ACC112 (cell line): Measurements from ENCODE around the gene ZNF512B.
"Not testable (repeated sequence)": the region's sequence is repeated elsewhere in the genome, so short reads cannot be mapped to it uniquely, and the experiment has no call there.

Experiments
- H2AFZ ChIP-seq: fragments of 200-600 bp; sonication (generic); one replicate; pipeline ENCODE4 v1.6.0; 2017; ENCODE audit warnings: antibody characterized with exemption, low read length; ENCODE audit not compliant: unreplicated experiment
- H3K27ac ChIP-seq: fragments of 200-600 bp; sonication (generic); 2 replicates; pipeline ENCODE4 v1.5.1; 2014; ENCODE audit warnings: low read depth, mild to moderate bottlenecking, antibody characterized with exemption, low read length, moderate library complexity
- H3K27me3 ChIP-seq: fragments of 200-600 bp; sonication (generic); 2 replicates; pipeline ENCODE4 v1.6.1; 2014; ENCODE audit warnings: mild to moderate bottlenecking, antibody characterized with exemption, low read length, moderate library complexity, mixed read lengths; ENCODE audit not compliant: insufficient read depth
- H3K36me3 ChIP-seq: fragments of 200-600 bp; sonication (generic); 2 replicates; pipeline ENCODE4 v1.6.1; 2016; ENCODE audit warnings: mild to moderate bottlenecking, antibody characterized with exemption, low read length, moderate library complexity, mixed read lengths; ENCODE audit not compliant: insufficient read depth
- H3K4me1 ChIP-seq: fragments of 200-600 bp; sonication (generic); one replicate; pipeline ENCODE4 v1.6.1; 2016; ENCODE audit warnings: low read length, mixed read lengths; ENCODE audit not compliant: insufficient read depth, unreplicated experiment, control insufficient read depth
- H3K4me3 ChIP-seq: fragments of 200-600 bp; sonication (generic); 2 replicates; pipeline ENCODE4 v1.5.1; 2014; ENCODE audit warnings: mild to moderate bottlenecking, low read depth, low read length
- H3K79me2 ChIP-seq: fragments of 200-600 bp; sonication (generic); one replicate; pipeline ENCODE4 v1.6.0; 2016; ENCODE audit warnings: low read length; ENCODE audit not compliant: control insufficient read depth, unreplicated experiment, insufficient read depth

The ZNF512B gene

DNA sequence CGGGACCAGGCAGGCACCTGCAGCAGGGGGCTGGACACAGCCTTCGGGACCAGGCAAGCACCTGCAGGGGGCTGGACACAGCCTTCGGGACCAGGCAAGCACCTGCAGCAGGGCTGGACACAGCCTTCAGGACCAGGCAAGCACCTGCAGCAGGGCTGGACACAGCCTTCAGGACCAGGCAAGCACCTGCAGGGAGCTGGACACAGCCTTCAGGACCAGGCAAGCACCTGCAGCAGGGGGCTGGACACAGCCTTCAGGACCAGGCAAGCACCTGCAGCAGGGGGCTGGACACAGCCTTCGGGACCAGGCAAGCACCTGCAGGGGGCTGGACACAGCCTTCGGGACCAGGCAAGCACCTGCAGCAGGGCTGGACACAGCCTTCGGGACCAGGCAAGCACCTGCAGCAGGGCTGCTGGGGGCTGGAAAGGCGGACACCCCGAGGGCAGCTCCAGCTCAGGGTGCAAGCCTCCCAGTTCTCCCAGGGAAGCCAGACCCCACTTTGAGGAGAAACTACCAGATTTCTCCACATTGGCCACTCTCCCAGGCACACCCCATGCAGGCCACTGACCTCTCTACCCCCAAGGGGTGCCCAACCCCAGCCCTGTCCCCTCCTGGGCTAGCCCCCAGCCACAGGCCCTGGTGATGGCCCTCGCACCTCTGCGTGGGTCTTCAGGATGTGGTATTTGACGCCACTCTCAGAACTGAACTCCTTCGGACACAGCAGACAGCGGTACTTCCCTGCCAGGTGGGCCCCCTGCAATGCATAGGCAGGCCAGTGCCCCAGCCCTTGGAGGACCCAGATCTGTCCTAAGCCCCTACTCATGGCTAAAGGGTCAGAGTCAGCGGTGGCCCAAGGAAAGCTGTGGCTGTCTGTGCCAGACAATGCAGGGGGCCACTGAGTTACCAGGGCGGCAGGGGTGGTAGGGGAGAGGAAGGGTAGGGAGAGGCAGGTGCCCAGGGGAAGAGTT is 8.8 kb downstream of the ZNF512B start:
- H3K4me3 ChIP-seq, H3K36me3 ChIP-seq, H2AFZ ChIP-seq, H3K79me2 ChIP-seq, H3K27me3 ChIP-seq, H3K27ac ChIP-seq: not testable (repeated sequence)
- peaks cover 11% of the 10 kb centered on the region for H3K4me1 ChIP-seq

DNA sequence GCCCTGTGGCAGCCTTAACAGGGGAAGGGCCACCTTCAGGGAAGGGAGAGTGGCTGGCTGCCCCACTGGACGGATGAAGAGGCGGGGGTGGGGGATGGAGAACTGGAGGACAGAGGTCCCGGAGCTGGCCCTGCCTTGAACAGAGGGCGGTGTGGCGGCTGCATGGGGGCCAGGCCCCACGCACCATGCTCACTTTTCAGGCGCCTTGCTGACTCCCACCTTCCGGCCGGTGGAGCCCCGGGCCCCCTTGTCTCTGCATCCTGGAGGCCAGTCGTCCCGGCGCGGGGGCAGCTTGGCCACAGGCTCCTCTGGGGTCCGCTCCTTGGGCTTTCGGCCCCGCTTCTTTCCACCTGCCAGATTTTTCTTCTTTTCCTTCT is 10.0 kb downstream of the ZNF512B start:
- 0 out of 2 replicates have a peak, but pooled peaks cover 3% of the 10 kb centered on the region for H3K36me3 ChIP-seq
- H3K27me3 ChIP-seq: no peaks in the 10 kb centered on the region
- no peak overlapping the region for H3K27ac ChIP-seq
- no peak overlapping the region for H2AFZ ChIP-seq
- peaks cover 13% of the 10 kb centered on the region for H3K4me1 ChIP-seq
- peaks cover 13% of the 10 kb centered on the region for H3K79me2 ChIP-seq
- H3K4me3 ChIP-seq: no peak overlapping the region

DNA sequence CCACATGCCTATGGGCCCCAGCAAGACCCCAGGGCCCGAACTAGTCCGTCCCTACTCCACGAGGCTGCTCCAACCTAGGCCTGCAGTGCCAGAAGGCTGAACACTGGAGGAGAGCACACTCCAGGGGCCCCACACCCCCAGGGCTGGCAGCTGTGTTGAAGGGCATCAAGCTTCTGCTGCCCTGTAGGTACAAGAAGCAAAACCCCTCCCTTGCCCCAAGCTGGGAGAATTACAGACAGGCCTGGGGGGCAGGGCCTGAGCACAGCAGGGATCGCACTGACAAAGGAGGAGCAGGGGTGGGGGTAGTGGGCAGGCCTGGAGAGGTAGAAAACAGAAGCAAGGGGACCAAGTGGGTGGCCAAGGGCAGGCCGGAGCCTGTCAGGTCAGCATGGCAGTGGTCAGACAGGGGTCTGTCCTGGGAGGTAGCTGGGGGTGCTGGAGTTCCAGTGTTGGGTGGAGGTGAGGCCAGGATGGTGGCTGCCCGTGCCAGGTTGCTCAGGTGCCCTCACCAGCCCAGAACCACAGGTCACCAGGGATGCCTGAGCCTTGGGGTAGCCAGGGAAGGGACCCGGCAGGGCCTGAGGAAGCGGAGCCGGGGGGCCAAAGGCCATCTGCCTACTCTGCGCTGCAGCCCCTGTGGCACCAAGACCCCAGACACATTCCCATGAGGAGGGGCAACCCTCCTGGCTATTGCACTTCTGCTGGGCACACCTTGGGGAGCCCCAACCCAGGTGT is 10.6 kb downstream of the ZNF512B start:
- Histone ChIP-seq H3K4me1 (peaks cover 18% of the 10 kb centered on the region), H3K27ac (no peak overlapping the region), H3K79me2 (peaks cover 19% of the 10 kb centered on the region), H3K36me3 (0 out of 2 replicates have a peak, but pooled peaks cover 3% of the 10 kb centered on the region), H3K27me3 (no peaks in the 10 kb centered on the region), H2AFZ (no peak overlapping the region), H3K4me3 (no peak overlapping the region)

DNA sequence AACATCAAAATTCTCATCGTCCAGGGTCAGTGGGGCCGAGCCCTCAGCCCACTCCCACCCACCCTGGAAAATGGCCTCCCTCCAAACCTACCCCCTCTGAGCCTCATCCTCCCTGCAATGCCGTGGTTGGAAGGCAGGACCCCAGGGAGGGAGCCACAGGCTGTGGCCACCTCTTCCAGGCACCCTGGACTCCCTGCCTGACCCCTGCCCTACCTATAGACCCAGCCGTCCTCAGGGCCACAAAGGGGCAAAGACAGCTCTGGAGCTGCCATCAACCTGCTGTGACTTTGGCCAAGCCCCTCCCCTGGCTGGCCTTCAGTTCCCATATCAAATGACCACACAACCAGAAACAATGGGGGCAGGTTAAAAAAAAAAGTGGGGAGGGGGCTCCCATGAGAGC is 11.3 kb downstream of the ZNF512B start:
- Histone ChIP-seq H3K27me3 (no peaks in the 10 kb centered on the region), H3K36me3 (0 out of 2 replicates have a peak, but pooled peaks cover 3% of the 10 kb centered on the region), H3K27ac (no peak overlapping the region), H3K4me3 (no peak overlapping the region), H2AFZ (no peak overlapping the region), H3K4me1 (peaks cover 24% of the 10 kb centered on the region), H3K79me2 (peaks cover 26% of the 10 kb centered on the region)

DNA sequence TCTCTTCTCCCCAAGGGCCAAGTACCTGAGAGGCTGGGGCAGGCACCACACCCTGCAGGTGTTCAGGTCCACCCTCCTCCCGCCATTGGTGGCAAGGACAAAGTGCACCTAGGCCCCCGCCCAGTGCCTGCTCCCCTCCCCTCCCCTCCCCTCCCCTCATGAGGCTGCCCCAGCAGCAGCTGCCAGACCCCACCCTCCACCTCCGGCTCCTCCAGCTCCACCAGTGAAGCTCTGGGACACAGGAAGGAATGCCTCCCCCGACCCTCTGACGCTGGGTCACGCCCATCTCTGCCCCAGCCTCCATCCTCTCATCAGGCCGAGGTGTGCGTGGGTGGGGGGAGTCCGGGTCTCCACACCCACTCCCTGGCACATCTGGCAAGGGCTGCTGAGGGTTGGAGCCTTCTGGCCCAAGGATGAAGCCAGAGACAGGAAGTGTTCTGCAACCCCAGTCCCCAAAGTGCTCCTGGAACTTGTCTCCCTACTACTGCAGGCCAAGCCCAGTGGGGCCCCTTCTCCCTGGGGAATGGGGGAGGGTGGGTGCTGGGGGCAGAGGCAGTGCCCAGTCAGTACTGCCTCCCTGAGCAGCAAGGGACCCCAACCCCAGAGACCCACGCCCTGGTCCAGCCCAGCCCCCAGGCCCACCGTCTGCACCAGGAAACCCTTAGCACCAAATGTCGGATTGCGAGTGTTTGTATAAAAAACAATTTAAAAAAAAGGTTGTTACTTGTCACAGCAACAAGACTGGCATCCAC is 11.9 kb downstream of the ZNF512B start:
- Histone ChIP-seq H3K4me3 (peak overlapping the region; percentile 79), H3K27ac (peak overlapping the region; percentile 71), H3K79me2 (peaks cover 28% of the 10 kb centered on the region), H3K4me1 (peaks cover 25% of the 10 kb centered on the region), H2AFZ (no peak overlapping the region), H3K27me3 (no peaks in the 10 kb centered on the region), H3K36me3 (0 out of 2 replicates have a peak, but pooled peaks cover 3% of the 10 kb centered on the region)

DNA sequence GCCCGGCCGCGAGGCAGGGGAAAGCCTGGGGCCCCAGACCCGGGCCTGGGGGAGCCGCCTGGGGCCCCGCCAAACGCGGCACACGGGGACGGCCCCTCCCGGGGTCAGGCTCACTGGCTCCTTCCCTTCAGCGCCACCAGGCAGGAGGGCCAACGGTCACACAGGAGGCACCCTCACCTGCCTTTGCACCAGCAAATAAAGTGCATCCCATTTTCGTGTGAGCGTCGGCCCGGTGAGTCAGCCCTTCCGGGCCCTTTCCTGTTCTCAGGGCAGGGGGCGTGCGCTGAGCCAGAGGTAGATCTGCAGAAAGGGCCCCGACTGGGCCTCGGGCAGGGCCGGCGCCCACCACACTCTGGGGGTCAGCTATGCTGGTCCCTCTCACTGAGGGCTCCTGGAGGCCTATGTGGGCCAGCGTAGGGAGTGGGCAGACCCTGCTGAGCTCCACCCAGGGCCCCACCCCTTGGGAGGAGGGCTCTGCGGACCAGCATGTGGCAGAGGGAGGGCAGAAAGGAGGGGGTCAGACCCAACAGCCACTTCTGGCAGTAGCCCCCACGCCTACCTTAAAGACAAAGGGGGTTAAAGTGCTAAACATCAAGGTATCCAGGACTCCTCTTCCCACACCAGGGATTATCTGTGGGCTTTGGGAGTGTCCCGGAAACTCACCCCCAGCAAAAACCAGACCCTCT is 12.6 kb downstream of the ZNF512B start:
- Histone ChIP-seq H3K4me1 (peaks cover 25% of the 10 kb centered on the region), H3K79me2 (peaks cover 35% of the 10 kb centered on the region), H3K27me3 (no peaks in the 10 kb centered on the region), H3K4me3 (peak overlapping the region; percentile 79), H3K27ac (peak overlapping the region; percentile 71), H3K36me3 (0 out of 2 replicates have a peak, but pooled peaks cover 3% of the 10 kb centered on the region), H2AFZ (no peak overlapping the region)

DNA sequence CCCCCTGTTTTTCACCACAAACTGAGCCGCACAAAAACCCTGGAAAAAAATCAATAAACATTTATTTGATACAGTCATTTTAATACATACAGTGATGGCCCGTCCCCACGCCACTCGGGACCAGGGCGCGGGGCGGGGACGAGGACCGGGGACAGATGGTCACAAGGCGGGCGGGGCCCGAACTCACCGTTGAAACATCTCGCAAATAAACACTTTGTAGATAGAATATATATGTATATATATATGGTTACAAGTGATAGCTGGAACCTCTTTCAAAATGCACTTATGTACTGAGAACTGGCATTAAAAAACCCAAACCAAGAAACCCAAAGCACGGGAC is 13.1 kb downstream of the ZNF512B start:
- Histone ChIP-seq H3K4me3 (peak overlapping the region; percentile 79), H3K27me3 (no peaks in the 10 kb centered on the region), H3K27ac (peak overlapping the region; percentile 71), H3K79me2 (peaks cover 40% of the 10 kb centered on the region), H2AFZ (no peak overlapping the region), H3K4me1 (peaks cover 25% of the 10 kb centered on the region), H3K36me3 (0 out of 2 replicates have a peak, but pooled peaks cover 3% of the 10 kb centered on the region)

DNA sequence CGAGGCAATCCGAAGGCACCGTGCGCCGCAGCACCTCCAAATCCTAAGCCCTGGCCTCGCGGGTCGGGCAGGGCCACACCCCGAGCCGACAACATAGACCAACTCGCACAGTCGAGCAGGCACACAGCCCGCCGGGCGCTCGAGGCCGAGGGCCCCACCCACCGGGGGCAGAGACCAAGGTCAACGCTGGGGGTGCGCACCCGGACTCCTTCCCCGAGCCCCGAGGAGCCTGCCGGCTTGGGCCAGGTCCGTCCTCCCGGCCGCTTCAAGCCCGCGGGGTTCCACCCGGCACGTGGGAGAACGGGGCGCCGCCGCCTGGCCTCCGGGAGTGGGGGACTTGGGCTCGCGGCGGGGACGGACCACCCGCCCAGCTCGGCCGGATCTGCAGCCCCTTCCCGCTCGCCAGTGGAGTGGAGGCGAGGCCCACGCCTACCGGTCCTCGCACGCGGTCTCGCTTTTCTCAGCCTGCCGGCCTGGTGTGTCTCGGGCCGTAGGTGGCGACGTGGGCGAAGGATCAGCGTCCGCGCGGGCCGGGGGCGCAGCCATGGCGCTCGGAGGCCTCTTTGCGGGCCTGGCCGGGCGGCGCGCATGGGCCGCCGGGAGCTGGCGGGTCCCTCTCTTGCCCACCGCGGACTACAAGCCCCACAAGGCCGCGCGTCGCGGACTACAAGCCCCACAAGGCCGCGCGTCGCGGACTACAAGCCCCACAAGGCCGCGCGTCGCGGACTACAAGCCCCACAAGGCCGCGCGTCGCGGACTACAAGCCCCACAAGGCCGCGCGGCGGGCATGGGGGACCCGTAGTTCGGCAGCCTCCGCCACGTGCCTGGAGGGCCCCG is 13.7 kb downstream of the ZNF512B start, which contains the start of gene UCKL1:
TSS of gene UCKL1 (minus strand) at position 590 of the 837 bp plus-strand sequence. CDS start at position 546, 44 bp downstream.
- peak within 1 kb of the TSS; percentile 83 for H2AFZ ChIP-seq

DNA sequence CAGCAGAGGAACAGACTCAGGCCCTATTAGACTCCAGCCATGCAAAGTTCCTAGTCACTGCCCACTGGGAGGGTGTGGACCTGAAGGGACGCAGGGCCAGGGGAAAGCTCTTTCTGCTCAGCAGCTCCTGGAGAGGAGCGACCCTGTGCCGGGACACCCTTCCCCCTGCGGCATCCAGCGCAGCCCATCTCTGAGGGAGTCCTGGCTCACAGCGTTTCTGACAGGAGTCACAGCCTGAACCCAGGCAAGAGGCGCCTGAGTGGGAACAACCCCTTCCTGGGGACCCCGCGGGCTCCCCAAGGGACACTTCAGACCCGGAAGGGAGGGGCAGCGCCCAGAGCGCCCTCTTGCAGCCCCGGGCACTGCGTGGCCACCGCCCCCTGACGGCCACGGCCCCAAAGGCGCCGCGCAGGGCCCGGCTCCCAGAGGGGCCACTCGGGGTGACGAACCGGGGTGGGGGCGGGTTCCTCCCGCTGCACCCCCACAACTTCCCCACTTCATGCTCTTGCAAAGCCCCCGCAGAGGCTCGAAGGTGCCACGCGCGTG is 14.4 kb downstream of the ZNF512B start:
- H3K36me3 ChIP-seq: no peaks in the 10 kb centered on the region
- H3K79me2 ChIP-seq: peaks cover 51% of the 10 kb centered on the region
- H3K4me1 ChIP-seq: peaks cover 25% of the 10 kb centered on the region
- no peaks in the 10 kb centered on the region for H3K27me3 ChIP-seq
- H3K27ac ChIP-seq: peak overlapping the region; percentile 78
- H3K4me3 ChIP-seq: peak overlapping the region; percentile 99
- H2AFZ ChIP-seq: no peak overlapping the region

More for the DNA sequence above, 13.7 kb downstream of the ZNF512B start, which contains the start of gene UCKL1:
- Histone ChIP-seq H3K79me2 (peaks cover 45% of the 10 kb centered on the region), H3K27ac (peak within 1 kb of the TSS; percentile 78), H3K4me1 (peaks cover 25% of the 10 kb centered on the region), H3K27me3 (no peaks in the 10 kb centered on the region), H3K4me3 (peak within 1 kb of the TSS; percentile 99), H3K36me3 (no peaks in the 10 kb centered on the region)
